ENCODE measurements around the gene SWSAP1. TPM values are rescaled to one million over a fixed set of nuclear protein-coding genes. Genes with fewer than 3 reads are reported as not detected.

Gene SWSAP1
- total and polyA plus RNA-seq, 2 of the 8 experiments (the other 6 are each of a cell fraction or from before 2014, with no cell fraction given) = 3.1 to 5.2 TPM

DNA sequence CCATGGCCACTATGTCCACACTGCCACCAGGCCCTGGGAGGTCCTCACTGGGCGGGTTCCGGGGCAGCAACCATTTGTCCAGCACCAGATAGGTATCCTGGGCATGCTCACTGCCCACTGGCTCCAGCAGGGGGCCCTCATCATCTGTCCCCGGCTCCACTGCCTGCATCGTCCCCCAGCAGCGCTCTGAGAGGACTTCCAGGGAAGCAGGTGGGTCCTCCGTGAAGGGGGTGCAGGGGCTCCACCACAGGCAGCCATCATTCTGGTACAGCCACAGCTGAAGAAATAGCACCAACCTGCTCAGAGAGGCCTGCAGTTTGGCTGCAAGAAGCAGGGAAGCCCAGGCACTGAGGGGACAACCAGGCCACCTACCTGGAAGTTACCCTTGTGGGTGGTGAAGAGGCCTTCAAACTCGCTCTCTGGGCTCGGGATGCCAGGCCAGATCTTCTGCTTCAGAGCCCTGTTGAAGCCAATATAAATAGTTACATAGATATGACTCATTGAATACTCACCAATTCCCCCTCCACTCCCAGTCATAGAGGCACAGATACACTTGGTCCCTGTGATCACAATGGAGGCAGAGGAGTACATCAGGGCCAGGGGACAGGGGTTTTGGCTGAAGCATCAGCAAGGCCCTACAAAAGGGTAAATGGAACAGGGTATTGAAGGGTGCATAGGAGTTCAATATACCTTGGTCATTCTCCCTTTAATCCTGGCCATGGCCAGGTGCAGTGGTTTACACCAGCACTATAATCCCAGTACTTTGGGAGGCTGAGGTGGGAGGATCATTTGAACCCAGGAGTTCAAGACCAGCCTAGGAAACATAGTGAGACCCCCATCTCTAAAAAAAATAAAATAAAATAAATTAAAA lies 4.1 kb downstream of the SWSAP1 start (continued):
- TF ChIP-seq TAF7 (optimal IDR thresholded peaks at IDR 0.05; ENCODE audit: borderline replicate concordance, low read depth, low read length) (no peak), PHF8 (conservative IDR thresholded peaks at IDR 0.05; ENCODE audit: low read depth, low read length) (no peak), NRF1 (IDR thresholded peaks at IDR 0.05; ENCODE audit: low read depth, low read length) (no peak), SP1 (IDR thresholded peaks at IDR 0.05; ENCODE audit: low read depth, low read length) (no peak), MAFK (IDR thresholded peaks at IDR 0.05; ENCODE audit: low read depth, low read length) (no peak), SIN3A (conservative IDR thresholded peaks at IDR 0.05 in 1 of 2, IDR thresholded peaks at IDR 0.05 in 1 of 2; ENCODE audit: low read depth in 1 of 2, low read length in 2 of 2) (no peak), SP4 (IDR thresholded peaks at IDR 0.05; ENCODE audit: low read length) (no peak), SP2 (IDR thresholded peaks at IDR 0.05; ENCODE audit: low read length) (no peak), RAD21 (IDR thresholded peaks at IDR 0.05 in 1 of 2, conservative IDR thresholded peaks at IDR 0.05 in 1 of 2; ENCODE audit: low read depth in 2 of 2, low read length in 2 of 2) (peak; percentile 60 to 72), BRCA1 (IDR thresholded peaks at IDR 0.05; ENCODE audit: low read depth, low read length) (no peak), POU5F1 (IDR thresholded peaks at IDR 0.05; ENCODE audit: low read depth, low read length) (no peak), SAP30 (IDR thresholded peaks at IDR 0.05; ENCODE audit: insufficient read depth, insufficient replicate concordance, low read length) (no peak), CTBP2 (IDR thresholded peaks at IDR 0.05; ENCODE audit: borderline replicate concordance, insufficient read depth, insufficient read length, low read length) (peak; percentile 40), BCL11A (IDR thresholded peaks at IDR 0.05; ENCODE audit: low read depth in 2 of 2, low read length in 2 of 2) (no peak), YY1 (IDR thresholded peaks at IDR 0.05; ENCODE audit: low read depth, low read length) (peak; percentile 11; the same call in 1 of the 2 replicates), BACH1 (IDR thresholded peaks at IDR 0.05; ENCODE audit: low read length) (no peak), SRF (IDR thresholded peaks at IDR 0.05; ENCODE audit: low read depth, low read length) (no peak), JUND (IDR thresholded peaks at IDR 0.05; ENCODE audit: low read length) (no peak), KDM1A (IDR thresholded peaks at IDR 0.05; ENCODE audit: borderline replicate concordance, low read length) (no peak), NANOG (IDR thresholded peaks at IDR 0.05; ENCODE audit: insufficient read depth, low read depth, low read length, poor library complexity, severe bottlenecking) (no peak)
- TF ChIP-seq, protein P1, sequence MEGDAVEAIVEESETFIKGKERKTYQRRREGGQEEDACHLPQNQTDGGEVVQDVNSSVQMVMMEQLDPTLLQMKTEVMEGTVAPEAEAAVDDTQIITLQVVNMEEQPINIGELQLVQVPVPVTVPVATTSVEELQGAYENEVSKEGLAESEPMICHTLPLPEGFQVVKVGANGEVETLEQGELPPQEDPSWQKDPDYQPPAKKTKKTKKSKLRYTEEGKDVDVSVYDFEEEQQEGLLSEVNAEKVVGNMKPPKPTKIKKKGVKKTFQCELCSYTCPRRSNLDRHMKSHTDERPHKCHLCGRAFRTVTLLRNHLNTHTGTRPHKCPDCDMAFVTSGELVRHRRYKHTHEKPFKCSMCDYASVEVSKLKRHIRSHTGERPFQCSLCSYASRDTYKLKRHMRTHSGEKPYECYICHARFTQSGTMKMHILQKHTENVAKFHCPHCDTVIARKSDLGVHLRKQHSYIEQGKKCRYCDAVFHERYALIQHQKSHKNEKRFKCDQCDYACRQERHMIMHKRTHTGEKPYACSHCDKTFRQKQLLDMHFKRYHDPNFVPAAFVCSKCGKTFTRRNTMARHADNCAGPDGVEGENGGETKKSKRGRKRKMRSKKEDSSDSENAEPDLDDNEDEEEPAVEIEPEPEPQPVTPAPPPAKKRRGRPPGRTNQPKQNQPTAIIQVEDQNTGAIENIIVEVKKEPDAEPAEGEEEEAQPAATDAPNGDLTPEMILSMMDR (IDR thresholded peaks at IDR 0.05; ENCODE audit: control extremely low read depth in 1 of 3, insufficient read depth in 1 of 3, low read depth in 1 of 3, low read length in 3 of 3) = peak; percentile 68 to 81 (median 71)
